DND-41 (cell line): ENCODE results near the gene TMEM266.

Experiments used
- ATAC-seq: fragments of 200-7000 bp; cut with Tn5 transposase; 3 replicates; pipeline ENCODE4 v1.9.1; 2021; ENCODE audit warnings: low read depth; ENCODE audit not compliant: insufficient read depth
- DNase-seq: peaks from one replicate; pipeline ENCODE4 v3.0.0-alpha.2; 2020
- H2AFZ ChIP-seq: 2 replicates; pipeline ENCODE4 v1.6.0; 2012; ENCODE audit warnings: low read depth, low read length
- H3K27ac ChIP-seq: 2 replicates; pipeline ENCODE4 v1.5.1; 2012; ENCODE audit warnings: low read length, inconsistent platforms
- H3K27me3 ChIP-seq: fragments of 200-600 bp; sonication (generic); 2 replicates; pipeline ENCODE4 v1.6.0; 2012; ENCODE audit warnings: low read length, mild to moderate bottlenecking, inconsistent platforms; ENCODE audit not compliant: insufficient read depth, poor library complexity
- H3K36me3 ChIP-seq: 2 replicates; pipeline ENCODE4 v1.5.1; 2012; ENCODE audit warnings: low read length, inconsistent platforms; ENCODE audit not compliant: insufficient read depth
- H3K4me1 ChIP-seq: 2 replicates; pipeline ENCODE4 v1.5.1; 2012; ENCODE audit warnings: mild to moderate bottlenecking, low read length; ENCODE audit not compliant: insufficient read depth
- H3K4me2 ChIP-seq: 2 replicates; pipeline ENCODE4 v1.6.0; 2012; ENCODE audit warnings: mild to moderate bottlenecking, moderate library complexity, low read length, inconsistent platforms; ENCODE audit not compliant: insufficient read depth
- H3K4me3 ChIP-seq, 2 experiments: fragments of 200-600 bp in 1 of 2; shearing (Covaris generic) in 1 of 2; 2 replicates each; pipeline ENCODE4 v1.5.1; 2012 to 2016; ENCODE audit warnings: inconsistent platforms in 2 of 2, low read length in 2 of 2, mild to moderate bottlenecking in 2 of 2, low read depth in 1 of 2, moderate library complexity in 1 of 2
- H3K79me2 ChIP-seq: 2 replicates; pipeline ENCODE4 v1.6.0; 2012; ENCODE audit warnings: low read length, inconsistent platforms; ENCODE audit not compliant: insufficient read depth
- H3K9ac ChIP-seq: 2 replicates; pipeline ENCODE4 v1.6.0; 2012; ENCODE audit warnings: low read depth, mild to moderate bottlenecking, inconsistent platforms, low read length, moderate library complexity
- H3K9me3 ChIP-seq: 2 replicates; pipeline ENCODE4 v1.5.1; 2012; ENCODE audit warnings: low read length, moderate library complexity, mild to moderate bottlenecking, inconsistent platforms; ENCODE audit not compliant: insufficient read depth, severe bottlenecking
- H4K20me1 ChIP-seq: 2 replicates; pipeline ENCODE4 v1.6.0; 2012; ENCODE audit warnings: low read length; ENCODE audit not compliant: insufficient read depth
- CTCF ChIP-seq: IDR thresholded peaks from 2 replicates; pipeline ENCODE4 v1.5.1; 2012; ENCODE audit warnings: borderline replicate concordance, low read length, moderate library complexity, mild to moderate bottlenecking; ENCODE audit not compliant: poor library complexity, severe bottlenecking; ENCODE audit errors: extremely low read depth
- EZH2 ChIP-seq: IDR thresholded peaks from 3 replicates; pipeline ENCODE4 v1.6.1; 2012; ENCODE audit warnings: borderline replicate concordance, low read depth, mild to moderate bottlenecking, moderate library complexity, low read length, inconsistent platforms; ENCODE audit not compliant: severe bottlenecking

The TMEM266 gene

DNA sequence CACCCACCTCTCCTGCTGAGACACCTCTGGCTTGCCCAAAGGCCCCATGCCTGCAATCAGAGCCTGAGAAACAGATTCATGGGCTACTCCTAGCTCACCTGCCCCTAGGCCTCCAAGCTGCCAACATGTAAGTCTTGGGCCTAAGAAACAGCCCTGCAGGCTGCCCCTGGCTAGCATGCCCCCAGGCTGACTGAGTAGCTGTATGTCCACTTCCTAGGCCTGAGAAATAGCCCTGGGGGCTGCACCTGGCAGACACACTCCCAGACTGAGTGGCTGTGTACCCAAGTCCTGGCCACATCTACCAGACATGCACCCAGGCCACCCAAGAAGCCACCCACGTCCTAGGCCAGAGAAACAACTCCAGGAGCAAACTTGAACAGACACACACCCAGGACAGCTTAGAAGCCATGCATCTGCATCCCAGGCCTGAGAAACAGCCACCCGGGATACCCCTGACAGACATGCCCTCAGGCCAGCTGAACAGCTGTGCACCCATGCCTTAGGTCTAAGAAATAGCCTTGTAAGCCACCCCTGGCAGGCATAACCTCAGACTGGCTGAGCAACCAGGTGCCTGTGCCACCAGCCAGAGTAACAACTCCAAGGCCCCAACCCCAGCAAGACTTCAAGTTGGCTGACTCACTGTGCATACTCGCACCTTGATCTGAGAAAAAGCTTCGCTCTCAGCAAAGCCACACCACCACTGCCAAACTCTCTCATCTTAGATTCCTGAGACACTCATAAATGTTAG lies 35.6 kb upstream of the TMEM266 start:
- ATAC-seq, result no peak
- Histone ChIP-seq H3K4me3 (no peak overlapping the region), H3K27ac (no peak overlapping the region), H2AFZ (no peak overlapping the region), H3K36me3 (no peaks in the 10 kb centered on the region), H3K9me3 (peaks cover 11% of the 10 kb centered on the region), H3K79me2 (no peaks in the 10 kb centered on the region), H3K4me2 (no peak overlapping the region), H4K20me1 (no peaks in the 10 kb centered on the region), H3K4me1 (no peaks in the 10 kb centered on the region), H3K9ac (no peak overlapping the region), H3K27me3 (no peaks in the 10 kb centered on the region)
- DNase-seq, result no peak
- TF ChIP-seq CTCF (no peak), EZH2 (no peak)

DNA sequence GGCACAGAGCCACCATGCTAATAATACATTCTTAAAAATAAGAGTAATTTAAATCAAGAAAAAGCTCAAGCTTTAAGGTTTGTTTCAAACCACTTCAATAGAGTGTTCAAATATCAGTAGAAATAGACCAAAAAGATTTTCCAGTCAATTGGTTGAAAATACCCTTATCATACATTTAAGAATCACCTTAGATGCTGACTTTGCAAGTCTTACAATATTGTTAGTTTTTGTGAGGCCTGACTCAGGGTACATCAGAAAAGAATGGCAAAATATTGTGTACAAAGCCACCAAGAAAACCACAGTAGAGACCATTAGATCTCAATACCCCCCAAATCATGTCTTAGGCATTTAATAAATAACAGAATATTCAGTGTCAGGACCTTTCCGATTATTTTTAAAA lies 27.7 kb upstream of the TMEM266 start:
- ATAC-seq (no peak), DNase-seq (no peak)
- Histone ChIP-seq H3K4me2 (no peak overlapping the region), H3K27ac (no peak overlapping the region), H3K4me1 (no peaks in the 10 kb centered on the region), H3K36me3 (no peaks in the 10 kb centered on the region), H3K9me3 (no peaks in the 10 kb centered on the region), H3K9ac (no peak overlapping the region), H3K4me3 (no peak overlapping the region), H4K20me1 (no peaks in the 10 kb centered on the region), H3K79me2 (no peaks in the 10 kb centered on the region), H3K27me3 (peaks cover 6% of the 10 kb centered on the region), H2AFZ (no peak overlapping the region)
- no peak for TF ChIP-seq EZH2
- no peak for TF ChIP-seq CTCF

DNA sequence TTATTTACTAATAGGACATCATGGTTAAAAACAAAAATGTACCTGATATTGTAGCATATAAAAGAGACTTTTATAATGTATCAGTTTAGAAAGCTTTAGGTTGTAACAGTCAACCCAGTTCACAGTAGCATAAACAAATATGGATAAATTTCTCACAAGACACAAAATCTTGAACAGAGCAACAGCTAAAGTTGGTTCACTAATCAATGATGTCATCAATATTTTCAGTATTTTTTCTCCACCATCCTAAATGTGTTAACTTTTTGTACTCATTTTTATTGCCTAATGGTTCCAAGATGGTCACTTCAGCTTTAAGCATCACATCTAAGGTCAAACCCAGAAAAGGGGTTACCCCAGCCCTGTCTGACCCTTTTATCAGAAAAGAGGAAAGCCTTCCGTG lies 26.3 kb upstream of the TMEM266 start:
- Histone ChIP-seq H3K27ac (no peak overlapping the region), H3K9me3 (no peaks in the 10 kb centered on the region), H3K4me1 (no peaks in the 10 kb centered on the region), H3K4me3 (no peak overlapping the region), H3K79me2 (no peaks in the 10 kb centered on the region), H3K27me3 (peaks cover 6% of the 10 kb centered on the region), H3K36me3 (no peaks in the 10 kb centered on the region), H3K4me2 (no peak overlapping the region), H2AFZ (no peak overlapping the region), H4K20me1 (no peaks in the 10 kb centered on the region), H3K9ac (no peak overlapping the region)
- no peak for TF ChIP-seq EZH2
- no peak for TF ChIP-seq CTCF
- DNase-seq (no peak), ATAC-seq (no peak)
